ENCODE data around the gene PRSS38. TPM values are rescaled to one million over a fixed set of nuclear protein-coding genes. Genes with fewer than 3 reads are reported as not detected.

PRSS38 gene
- total RNA-seq, 1 experiment from 2014 or later: not detected

DNA sequence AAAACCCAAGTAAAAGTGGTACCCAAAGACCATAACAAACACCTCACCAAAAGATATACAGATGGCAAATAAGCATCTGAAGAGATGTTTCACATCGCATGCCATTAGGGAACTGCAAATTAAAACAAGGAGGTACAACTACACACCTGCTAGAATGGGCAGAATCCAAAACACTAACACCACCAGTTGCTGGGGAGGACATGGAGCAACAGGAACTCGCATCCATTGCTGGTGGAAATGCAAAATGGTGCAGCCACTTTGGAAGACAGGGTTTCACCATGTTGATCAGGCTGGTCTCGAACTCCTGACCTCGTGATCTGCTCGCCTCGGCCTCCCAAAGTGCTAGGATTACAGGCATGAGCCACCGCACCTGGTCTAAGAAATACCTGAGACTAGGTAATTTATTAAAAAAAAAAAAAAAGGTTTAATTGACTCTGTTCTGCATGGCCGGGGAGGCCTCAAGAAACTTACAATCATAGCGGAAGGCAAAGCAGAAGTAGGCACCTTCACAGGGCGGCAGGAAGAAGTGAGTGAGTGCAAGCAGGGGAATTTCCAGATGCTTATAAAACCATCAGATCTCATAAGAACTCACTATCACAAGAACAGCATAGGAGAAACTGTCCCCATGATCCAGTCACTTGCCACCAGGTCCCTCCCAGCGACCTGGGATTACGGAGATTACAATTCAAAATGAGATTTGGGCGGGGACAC, 30.2 kb upstream of the PRSS38 start:
- in situ Hi-C loops (cut with HindIII; ENCODE audit: low pct_unique_long_range_greater_than_20kb, low sequenced_read_pairs): no loop called here
- Histone ChIP-seq H3K27me3 (ENCODE audit: control insufficient read depth, insufficient read depth, low read length) (no peaks in the 10 kb centered on the region), H3K4me3 (ENCODE audit: low read depth in 2 of 2, low read length in 2 of 2) (no peak overlapping the region), H3K9me3 (ENCODE audit: control insufficient read depth, insufficient read depth, low read depth, low read length) (no peaks in the 10 kb centered on the region), H3K4me1 (ENCODE audit: control insufficient read depth, insufficient read depth, low read length) (peaks cover 17% of the 10 kb centered on the region), H3K27ac (ENCODE audit: low read length) (no peak overlapping the region), H3K36me3 (ENCODE audit: control insufficient read depth, insufficient read depth, low read length) (no peaks in the 10 kb centered on the region)
- CTCF ChIA-PET: no interaction called here
- intact Hi-C loops (cut with micrococcal nuclease; ENCODE audit: unreplicated experiment): no loop called here
- POLR2A ChIA-PET: no interaction called here
- ATAC-seq: no peak
- TF ChIP-seq, protein P1, sequence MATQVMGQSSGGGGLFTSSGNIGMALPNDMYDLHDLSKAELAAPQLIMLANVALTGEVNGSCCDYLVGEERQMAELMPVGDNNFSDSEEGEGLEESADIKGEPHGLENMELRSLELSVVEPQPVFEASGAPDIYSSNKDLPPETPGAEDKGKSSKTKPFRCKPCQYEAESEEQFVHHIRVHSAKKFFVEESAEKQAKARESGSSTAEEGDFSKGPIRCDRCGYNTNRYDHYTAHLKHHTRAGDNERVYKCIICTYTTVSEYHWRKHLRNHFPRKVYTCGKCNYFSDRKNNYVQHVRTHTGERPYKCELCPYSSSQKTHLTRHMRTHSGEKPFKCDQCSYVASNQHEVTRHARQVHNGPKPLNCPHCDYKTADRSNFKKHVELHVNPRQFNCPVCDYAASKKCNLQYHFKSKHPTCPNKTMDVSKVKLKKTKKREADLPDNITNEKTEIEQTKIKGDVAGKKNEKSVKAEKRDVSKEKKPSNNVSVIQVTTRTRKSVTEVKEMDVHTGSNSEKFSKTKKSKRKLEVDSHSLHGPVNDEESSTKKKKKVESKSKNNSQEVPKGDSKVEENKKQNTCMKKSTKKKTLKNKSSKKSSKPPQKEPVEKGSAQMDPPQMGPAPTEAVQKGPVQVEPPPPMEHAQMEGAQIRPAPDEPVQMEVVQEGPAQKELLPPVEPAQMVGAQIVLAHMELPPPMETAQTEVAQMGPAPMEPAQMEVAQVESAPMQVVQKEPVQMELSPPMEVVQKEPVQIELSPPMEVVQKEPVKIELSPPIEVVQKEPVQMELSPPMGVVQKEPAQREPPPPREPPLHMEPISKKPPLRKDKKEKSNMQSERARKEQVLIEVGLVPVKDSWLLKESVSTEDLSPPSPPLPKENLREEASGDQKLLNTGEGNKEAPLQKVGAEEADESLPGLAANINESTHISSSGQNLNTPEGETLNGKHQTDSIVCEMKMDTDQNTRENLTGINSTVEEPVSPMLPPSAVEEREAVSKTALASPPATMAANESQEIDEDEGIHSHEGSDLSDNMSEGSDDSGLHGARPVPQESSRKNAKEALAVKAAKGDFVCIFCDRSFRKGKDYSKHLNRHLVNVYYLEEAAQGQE (IDR thresholded peaks at IDR 0.05; ENCODE audit: insufficient read depth in 1 of 2, low read depth in 2 of 2, low read length in 1 of 2): no peak
- TF ChIP-seq POLR2AphosphoS5 (IDR thresholded peaks at IDR 0.05; ENCODE audit: low read depth, low read length): 0 out of 2 replicates have a peak, but pooled peaks have one; percentile 30
- DNase-seq (ENCODE audit: low read depth, low spot score): no peak
- no TSS peak for BruUV-seq (replicated peaks)

DNA sequence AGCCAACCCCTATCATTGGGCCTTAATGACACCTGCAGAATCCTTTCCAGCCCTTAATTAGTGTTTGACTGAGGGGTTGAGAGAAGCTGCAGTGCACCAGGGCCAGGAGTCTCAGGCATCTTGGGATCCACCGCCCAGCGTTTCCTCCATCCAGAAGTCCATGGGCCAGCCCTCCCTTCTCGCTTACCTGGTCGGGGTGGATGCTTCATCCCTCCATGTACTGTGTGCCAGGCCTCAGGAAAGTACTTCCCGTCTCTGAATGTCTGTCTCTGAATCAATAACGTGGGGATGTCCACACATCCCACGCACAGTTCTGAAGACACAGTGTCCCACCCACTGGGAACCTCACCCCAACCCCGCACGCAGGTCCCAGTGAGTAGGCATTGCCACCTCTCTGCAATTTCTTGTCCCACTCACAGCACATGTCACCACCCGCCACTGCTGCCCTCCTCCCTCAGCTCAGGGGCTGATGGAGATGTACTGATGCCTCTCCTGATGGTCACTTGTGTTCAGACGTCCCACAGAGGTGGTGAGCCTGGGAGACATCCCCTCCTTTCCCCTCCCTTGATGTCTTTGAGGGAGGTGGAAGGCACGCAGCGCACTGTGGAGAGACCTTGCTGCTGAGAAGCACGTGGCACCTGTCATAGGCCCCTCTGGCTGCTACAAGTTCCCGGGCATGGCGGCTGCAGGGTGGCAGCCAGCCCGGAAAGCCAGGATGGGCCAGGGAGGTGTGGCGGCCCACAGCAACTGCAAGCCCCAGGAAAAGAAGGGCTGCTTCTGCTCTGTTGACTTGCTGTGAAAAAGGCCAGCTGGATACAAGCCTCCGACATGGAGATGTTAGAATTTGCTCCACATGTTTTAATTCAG, 29.4 kb upstream of the PRSS38 start:
- ChIA-PET POLR2A (no interaction called here), CTCF (no interaction called here)
- no peak for DNase-seq (ENCODE audit: low read depth, low spot score)
- ATAC-seq: no peak
- H3K4me3 ChIP-seq (ENCODE audit: low read depth in 2 of 2, low read length in 2 of 2): no peak overlapping the region
- H3K36me3 ChIP-seq (ENCODE audit: control insufficient read depth, insufficient read depth, low read length): no peaks in the 10 kb centered on the region
- H3K4me1 ChIP-seq (ENCODE audit: control insufficient read depth, insufficient read depth, low read length): peaks cover 17% of the 10 kb centered on the region
- TF ChIP-seq SIN3A (IDR thresholded peaks at IDR 0.05; ENCODE audit: borderline replicate concordance, insufficient read depth, low read depth, low read length): no peak
- TF ChIP-seq POLR2AphosphoS5 (IDR thresholded peaks at IDR 0.05; ENCODE audit: low read depth, low read length): no peak
- TF ChIP-seq TCF7L2 (IDR thresholded peaks at IDR 0.05; ENCODE audit: low read depth, low read length): no peak
- TF ChIP-seq, protein P1 (IDR thresholded peaks at IDR 0.05; ENCODE audit: insufficient read depth in 1 of 2, low read depth in 2 of 2, low read length in 1 of 2): no peak
- TF ChIP-seq, protein P2, sequence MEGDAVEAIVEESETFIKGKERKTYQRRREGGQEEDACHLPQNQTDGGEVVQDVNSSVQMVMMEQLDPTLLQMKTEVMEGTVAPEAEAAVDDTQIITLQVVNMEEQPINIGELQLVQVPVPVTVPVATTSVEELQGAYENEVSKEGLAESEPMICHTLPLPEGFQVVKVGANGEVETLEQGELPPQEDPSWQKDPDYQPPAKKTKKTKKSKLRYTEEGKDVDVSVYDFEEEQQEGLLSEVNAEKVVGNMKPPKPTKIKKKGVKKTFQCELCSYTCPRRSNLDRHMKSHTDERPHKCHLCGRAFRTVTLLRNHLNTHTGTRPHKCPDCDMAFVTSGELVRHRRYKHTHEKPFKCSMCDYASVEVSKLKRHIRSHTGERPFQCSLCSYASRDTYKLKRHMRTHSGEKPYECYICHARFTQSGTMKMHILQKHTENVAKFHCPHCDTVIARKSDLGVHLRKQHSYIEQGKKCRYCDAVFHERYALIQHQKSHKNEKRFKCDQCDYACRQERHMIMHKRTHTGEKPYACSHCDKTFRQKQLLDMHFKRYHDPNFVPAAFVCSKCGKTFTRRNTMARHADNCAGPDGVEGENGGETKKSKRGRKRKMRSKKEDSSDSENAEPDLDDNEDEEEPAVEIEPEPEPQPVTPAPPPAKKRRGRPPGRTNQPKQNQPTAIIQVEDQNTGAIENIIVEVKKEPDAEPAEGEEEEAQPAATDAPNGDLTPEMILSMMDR (IDR thresholded peaks at IDR 0.05): no peak
- no TSS peak for BruUV-seq (replicated peaks)
- no peaks in the 10 kb centered on the region for H3K27me3 ChIP-seq (ENCODE audit: control insufficient read depth, insufficient read depth, low read length)
- H3K27ac ChIP-seq (ENCODE audit: low read length): no peak overlapping the region
- in situ Hi-C loops (cut with HindIII; ENCODE audit: low pct_unique_long_range_greater_than_20kb, low sequenced_read_pairs) (no loop called here), intact Hi-C loops (cut with micrococcal nuclease; ENCODE audit: unreplicated experiment) (no loop called here)
- H3K9me3 ChIP-seq (ENCODE audit: control insufficient read depth, insufficient read depth, low read depth, low read length): no peaks in the 10 kb centered on the region
